Testis (tissue), 3 donors: ENCODE data around the gene DNASE1L1. TPM values are rescaled to one million over a fixed set of nuclear protein-coding genes. Genes with fewer than 3 reads are reported as not detected.

Experiments used
- DNase-seq: peaks from one replicate; pipeline ENCODE4 v3.0.0-alpha.2; 2019
- H3K27ac ChIP-seq, 2 donors: fragments of 200-600 bp; sonication (generic); one replicate each; pipeline ENCODE4 v1.5.1; 2019
- H3K27me3 ChIP-seq: fragments of 200-600 bp; sonication (generic); one replicate; pipeline ENCODE4 v1.5.1; 2019
- H3K36me3 ChIP-seq: fragments of 200-600 bp; sonication (generic); one replicate; pipeline ENCODE4 v1.5.1; 2017; ENCODE audit warnings: low read depth; ENCODE audit errors: missing control alignments
- H3K4me1 ChIP-seq: fragments of 200-600 bp; sonication (generic); one replicate; pipeline ENCODE4 v1.5.1; 2019
- H3K4me3 ChIP-seq, 2 donors: fragments of 200-600 bp; sonication (generic); one replicate each; pipeline ENCODE4 v1.5.1; 2017 to 2019
- H3K9me3 ChIP-seq: fragments of 200-600 bp; sonication (generic); one replicate; pipeline ENCODE4 v1.5.1; 2017
- CTCF ChIP-seq, 3 experiments: fragments of 450-650 bp in 2 of 3; fragments of 200-600 bp in 1 of 3; sonication (generic) in 1 of 3; IDR thresholded peaks; one replicate each; pipeline ENCODE4 v1.5.1; 2016 to 2019; ENCODE audit warnings: antibody characterized with exemption in 3 of 3, mild to moderate bottlenecking in 2 of 3, moderate library complexity in 1 of 3
- POLR2A ChIP-seq: fragments of 450-650 bp; IDR thresholded peaks from one replicate; pipeline ENCODE4 v1.6.1; 2017; ENCODE audit warnings: antibody characterized with exemption, mild to moderate bottlenecking, moderate library complexity
- WGBS, 2 donors: methylation state at CpG; one replicate each; pipeline ENCODE4 v1.1.5; 2018; 5-methylcytosine and 5-hydroxymethylcytosine counted together
- intact Hi-C: fragments of 100-400 bp; cut with DNase I; formaldehyde crosslinking; loops from one replicate; pipeline ENCODE4 v1.15.1; 2023; ENCODE audit warnings: low total_unique reads
- polyA plus RNA-seq: library from polyadenylated mRNA; stranded (reverse); fragments of 350-450 nt; fragmentation: Illumina TruSeq; extraction: RNeasy Lipid Tissue Mini Kit (QIAGEN cat#74804); gene quantifications from one replicate; pipeline ENCODE4 v1.2.3, GENCODE V29; 2014; ENCODE audit warnings: low read depth, low replicate concordance; ENCODE audit not compliant: insufficient read depth
- total RNA-seq, 2 donors: library from RNA; depleted of rRNA; stranded (reverse); fragments of >200 nt; gene quantifications; one replicate each; pipeline ENCODE4 v1.2.3, GENCODE V29; 2016

Gene DNASE1L1
- total and polyA plus RNA-seq, 3 donors from 2014 or later: 18.5 to 42.2 (median 36.5) TPM

GRCh38 chrX:154372612-154373022 lies 36.4 kb downstream of the DNASE1L1 start:
- WGBS, 2 donors: 14 to 43% methylated on average over 4 to 5 of the region's 5 CpGs
- peaks cover 5% of the 10 kb centered on the region for H3K4me1 ChIP-seq

GRCh38 chrX:154371789-154372300 lies 37.2 kb downstream of the DNASE1L1 start:
- no peaks in the 10 kb centered on the region for H3K36me3 ChIP-seq
- H3K27me3 ChIP-seq: no peaks in the 10 kb centered on the region
- DNase-seq: no peak
- no peak for TF ChIP-seq POLR2A
- TF ChIP-seq CTCF (IDR thresholded peaks at IDR 0.05): no peak
- WGBS, 2 donors: 12% methylated on average over 5 of the region's 43 CpGs; no CpG with 5 or more reads in 1 of the 2 donors
- no peaks in the 10 kb centered on the region for H3K9me3 ChIP-seq
- peak overlapping the region; percentile 42 to 77 for H3K4me3 ChIP-seq
- peak overlapping the region; percentile 44 to 80 for H3K27ac ChIP-seq
- peaks cover 5% of the 10 kb centered on the region for H3K4me1 ChIP-seq
- intact Hi-C loops: no loop called here

More at GRCh38 chrX:154372612-154373022, 36.4 kb downstream of the DNASE1L1 start:
- intact Hi-C loops: no loop called here
- DNase-seq: no peak
- no peaks in the 10 kb centered on the region for H3K9me3 ChIP-seq
- H3K27me3 ChIP-seq: no peaks in the 10 kb centered on the region
- no peak overlapping the region for H3K4me3 ChIP-seq
- TF ChIP-seq CTCF (IDR thresholded peaks at IDR 0.05) (no peak), POLR2A (no peak)
- peak overlapping the region; percentile 44 to 80 for H3K27ac ChIP-seq
- no peaks in the 10 kb centered on the region for H3K36me3 ChIP-seq

DNA sequence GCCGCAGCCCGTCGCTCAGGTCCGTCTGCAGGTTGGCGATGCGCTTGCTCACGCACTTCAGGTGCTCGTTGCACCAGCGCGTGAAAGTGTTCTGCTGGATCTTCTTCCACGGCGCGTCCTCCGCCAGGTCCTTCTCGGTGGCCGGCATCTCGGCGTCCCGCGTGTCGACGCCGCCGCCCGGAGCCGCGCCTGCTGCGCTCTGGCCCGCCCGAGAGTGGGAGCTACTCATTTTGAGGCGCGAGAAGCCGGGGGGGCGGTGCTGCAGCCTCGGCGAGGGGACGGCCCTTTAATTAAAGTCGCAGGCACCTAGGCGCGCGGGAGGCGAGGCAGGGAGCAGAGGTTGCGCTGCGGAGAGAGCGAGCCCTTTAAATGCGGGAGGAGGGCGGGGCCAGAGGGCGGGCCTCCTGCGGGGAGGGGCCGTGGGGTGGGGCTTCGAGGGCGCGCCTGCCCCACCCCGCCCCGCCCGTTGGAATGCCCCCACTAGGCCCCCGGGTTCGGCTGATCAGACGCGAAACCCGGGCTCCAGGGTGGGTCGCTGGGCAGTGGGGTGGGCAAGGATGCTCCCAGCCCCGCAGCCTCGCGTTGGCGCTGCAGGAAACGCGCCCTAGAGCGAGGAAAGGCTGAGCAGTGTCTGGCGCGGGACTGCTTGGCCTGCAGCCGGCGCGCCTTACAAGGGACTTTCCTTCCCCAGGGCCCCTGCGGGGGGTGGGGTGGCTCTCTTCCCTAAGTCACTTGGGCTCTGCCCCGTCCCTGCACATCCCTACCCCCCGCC lies 37.9 kb downstream of the DNASE1L1 start:
- Histone ChIP-seq H3K27me3 (no peaks in the 10 kb centered on the region), H3K36me3 (no peaks in the 10 kb centered on the region), H3K4me3 (peak overlapping the region; percentile 58 to 77), H3K4me1 (peaks cover 5% of the 10 kb centered on the region), H3K27ac (peak overlapping the region; percentile 88 to 89), H3K9me3 (no peaks in the 10 kb centered on the region)
- intact Hi-C loops: no loop called here
- WGBS, 2 donors: 0% methylated on average over 6 to 7 of the region's 77 CpGs
- TF ChIP-seq POLR2A: peak; percentile 58
- TF ChIP-seq CTCF (IDR thresholded peaks at IDR 0.05): no peak
- peak; percentile 95 for DNase-seq

DNA sequence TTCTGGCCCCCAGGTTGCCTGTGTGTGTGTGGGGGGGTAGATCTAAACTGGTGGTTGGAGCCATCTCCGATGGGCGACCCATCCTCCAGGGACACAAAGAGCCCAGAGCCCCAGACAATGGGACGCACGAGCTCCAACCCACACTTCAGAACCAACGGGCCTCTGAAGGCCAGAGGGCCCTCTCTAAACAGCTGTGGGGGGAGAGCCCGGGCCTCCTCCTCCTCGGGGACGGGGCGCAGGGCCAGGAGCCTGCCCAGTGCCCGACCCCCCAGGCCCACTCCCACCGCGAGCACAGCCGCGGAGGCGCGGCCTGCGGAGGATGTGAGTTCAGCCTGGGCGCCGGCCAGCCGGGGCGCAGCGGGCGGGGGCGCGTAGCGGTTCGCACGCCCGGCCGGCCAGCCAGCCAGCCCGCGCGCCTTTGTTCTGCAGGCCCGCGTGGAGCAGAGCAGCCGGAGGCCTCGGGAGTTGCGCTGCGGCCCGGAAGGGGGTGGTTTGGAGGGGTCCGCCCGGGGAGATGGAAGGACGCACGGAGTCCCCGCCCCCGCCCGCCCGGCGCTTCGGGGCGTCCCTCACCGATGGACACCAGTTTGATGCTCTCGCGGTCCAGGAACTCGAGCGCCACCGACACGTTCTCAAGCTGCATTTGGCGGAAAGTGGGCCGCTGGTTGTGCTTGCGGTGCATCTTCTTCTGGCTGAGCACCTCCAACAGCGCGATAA lies 38.6 kb downstream of the DNASE1L1 start:
- Histone ChIP-seq H3K27ac (peak overlapping the region; percentile 88 to 89), H3K4me1 (peaks cover 5% of the 10 kb centered on the region), H3K36me3 (no peaks in the 10 kb centered on the region), H3K27me3 (no peaks in the 10 kb centered on the region), H3K9me3 (no peaks in the 10 kb centered on the region), H3K4me3 (peak overlapping the region; percentile 58 to 77)
- no peak for DNase-seq
- 0% methylated on average over 11 of the region's 63 CpGs; no CpG with 5 or more reads in 1 of the 2 donors for WGBS, 2 donors
- intact Hi-C loops: no loop called here
- no peak for TF ChIP-seq POLR2A
- no peak for TF ChIP-seq CTCF (IDR thresholded peaks at IDR 0.05)
